Upper lobe of right lung (tissue), 1 donor: ENCODE results near the gene CNIH1. TPM values are rescaled to one million over a fixed set of nuclear protein-coding genes. Genes with fewer than 3 reads are reported as not detected.

Experiments
- ATAC-seq: fragments of 200-7000 bp; cut with Tn5 transposase; one replicate; pipeline ENCODE4 v1.9.1; 2020; ENCODE audit warnings: mild to moderate bottlenecking, moderate library complexity
- DNase-seq: peaks from one replicate; pipeline ENCODE4 v3.0.0-alpha.2; 2020
- H3K27ac ChIP-seq: fragments of 200-600 bp; one replicate; pipeline ENCODE4 v1.8.0; 2022
- H3K27me3 ChIP-seq: fragments of 200-600 bp; one replicate; pipeline ENCODE4 v1.8.0; 2022; ENCODE audit warnings: mild to moderate bottlenecking
- H3K36me3 ChIP-seq: fragments of 200-600 bp; one replicate; pipeline ENCODE4 v1.8.0; 2022
- H3K4me1 ChIP-seq: fragments of 200-600 bp; one replicate; pipeline ENCODE4 v1.8.0; 2022
- H3K4me3 ChIP-seq: fragments of 200-600 bp; one replicate; pipeline ENCODE4 v1.8.0; 2022; ENCODE audit warnings: mild to moderate bottlenecking
- H3K9me3 ChIP-seq: fragments of 200-600 bp; one replicate; pipeline ENCODE4 v1.8.0; 2022
- CTCF ChIP-seq: fragments of 200-600 bp; IDR thresholded peaks from one replicate; pipeline ENCODE4 v1.8.0; 2022; ENCODE audit warnings: antibody characterized with exemption
- intact Hi-C: fragments of 100-400 bp; cut with DNase I; formaldehyde crosslinking; loops from one replicate; pipeline ENCODE4 v1.11.0; 2022
- total RNA-seq: library from RNA; stranded (reverse); fragmentation: NEBNext Ultra II Directional; extraction: Animal tissue kit (Norgen Biotek cat#: 25700); gene quantifications from one replicate; pipeline ENCODE4 v1.2.1, GENCODE V29; 2021
- donor health status: DM: no; HTN: yes; CAD: no; lungs with severe emphysema.

Gene CNIH1
- total RNA-seq, 1 donor from 2014 or later: 94.0 TPM

GRCh38 chr14:54475187-54475899 is 34.2 kb upstream of the CNIH1 start:
- TF ChIP-seq CTCF: no peak
- Histone ChIP-seq H3K4me3 (no peak overlapping the region), H3K9me3 (no peaks in the 10 kb centered on the region), H3K27me3 (no peaks in the 10 kb centered on the region), H3K4me1 (no peaks in the 10 kb centered on the region), H3K27ac (no peak overlapping the region), H3K36me3 (peaks cover 52% of the 10 kb centered on the region)
- DNase-seq (no peak), ATAC-seq (no peak)
- intact Hi-C loops: no loop called here

DNA sequence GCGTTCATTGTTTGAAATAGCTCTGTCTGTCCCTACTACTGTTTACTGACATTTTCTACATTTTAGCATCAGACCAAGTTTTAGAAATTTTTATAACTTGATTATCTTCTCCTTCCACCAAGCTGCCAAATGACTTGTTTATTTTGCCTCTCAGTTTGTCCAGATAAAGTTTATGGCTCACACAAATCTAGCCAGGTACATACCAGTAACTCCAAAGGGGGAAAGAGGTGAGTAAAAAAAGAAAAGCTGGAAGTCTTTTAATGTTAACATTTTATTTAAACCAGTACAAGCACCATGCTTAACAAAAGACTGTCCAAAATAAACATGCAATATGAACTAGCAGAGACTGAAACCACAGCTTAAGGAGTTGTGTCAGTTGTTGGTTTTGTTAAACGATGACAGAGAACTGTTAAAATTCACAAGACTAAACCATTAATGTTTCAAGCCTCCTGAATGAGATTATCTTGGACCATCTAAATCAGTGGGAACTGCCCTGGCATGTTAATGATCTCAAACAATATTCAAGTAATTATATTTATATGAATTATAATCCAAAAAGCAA is 33.1 kb upstream of the CNIH1 start:
- no peak for ATAC-seq
- Histone ChIP-seq H3K9me3 (no peaks in the 10 kb centered on the region), H3K4me1 (no peaks in the 10 kb centered on the region), H3K36me3 (peaks cover 41% of the 10 kb centered on the region), H3K4me3 (no peak overlapping the region), H3K27me3 (no peaks in the 10 kb centered on the region), H3K27ac (no peak overlapping the region)
- DNase-seq: no peak
- TF ChIP-seq CTCF: no peak
- intact Hi-C loops: no loop called here

GRCh38 chr14:54472315-54472714 is 31.1 kb upstream of the CNIH1 start:
- no peaks in the 10 kb centered on the region for H3K9me3 ChIP-seq
- H3K27ac ChIP-seq: no peak overlapping the region
- peaks cover 24% of the 10 kb centered on the region for H3K36me3 ChIP-seq
- intact Hi-C loops: no loop called here
- no peak for DNase-seq
- no peak for TF ChIP-seq CTCF
- H3K27me3 ChIP-seq: no peaks in the 10 kb centered on the region
- no peak for ATAC-seq
- H3K4me1 ChIP-seq: no peaks in the 10 kb centered on the region
- no peak overlapping the region for H3K4me3 ChIP-seq

DNA sequence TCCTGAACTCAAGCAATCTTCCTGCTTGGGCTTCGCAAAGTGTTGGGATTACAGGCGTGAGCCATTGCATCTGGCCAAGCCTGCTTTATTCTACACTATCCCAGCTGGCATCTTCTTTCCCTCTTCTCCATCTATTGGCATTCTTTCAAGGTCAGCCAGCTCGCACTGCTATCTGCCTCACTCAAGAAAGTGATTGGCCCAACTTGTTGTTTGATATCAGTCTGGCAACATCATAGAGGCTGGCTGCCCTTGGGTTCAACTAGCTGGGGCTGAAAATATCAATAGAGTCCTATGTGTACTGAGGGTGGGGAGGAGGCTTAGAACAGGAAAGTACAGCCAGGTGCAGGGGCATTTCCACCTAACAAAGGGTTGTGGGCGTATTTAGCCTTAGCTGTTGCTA is 30.5 kb upstream of the CNIH1 start:
- Histone ChIP-seq H3K9me3 (no peaks in the 10 kb centered on the region), H3K4me1 (no peaks in the 10 kb centered on the region), H3K4me3 (no peak overlapping the region), H3K27ac (no peak overlapping the region), H3K27me3 (no peaks in the 10 kb centered on the region), H3K36me3 (peaks cover 20% of the 10 kb centered on the region)
- ATAC-seq (no peak), DNase-seq (no peak)
- no peak for TF ChIP-seq CTCF
- intact Hi-C loops: no loop called here

GRCh38 chr14:54470701-54471100 is 29.5 kb upstream of the CNIH1 start:
- no peak for TF ChIP-seq CTCF
- ATAC-seq (no peak), DNase-seq (no peak)
- intact Hi-C loops: no loop called here
- Histone ChIP-seq H3K4me3 (no peak overlapping the region), H3K9me3 (no peaks in the 10 kb centered on the region), H3K27ac (no peak overlapping the region), H3K4me1 (no peaks in the 10 kb centered on the region), H3K27me3 (no peaks in the 10 kb centered on the region), H3K36me3 (peaks cover 14% of the 10 kb centered on the region)
